CD4-positive, alpha-beta T cell treated with Interleukin-6 for 4 hours (primary cell): ENCODE measurements around the gene ACP1.

Experiments used
- DNase-seq: peaks from one replicate; pipeline ENCODE4 v3.0.0-alpha.2; 2020; ENCODE audit warnings: mixed read lengths

The ACP1 gene

GRCh38 chr2:264493-265468 lies at the start of gene ACP1:
TSS of gene ACP1 (plus strand) at chr2:264947. CDS start at chr2:264965, 18 bp downstream.
- peak; percentile 97 for DNase-seq

GRCh38 chr2:216068-216467 lies 48.7 kb upstream of the ACP1 start:
- DNase-seq: no peak

- no peak for DNase-seq
Observed at GRCh38 chr2:223451-223850, 41.3 kb upstream of the ACP1 start.

GRCh38 chr2:223971-224760 lies 40.6 kb upstream of the ACP1 start:
- DNase-seq: no peak

GRCh38 chr2:228115-228514 lies 36.6 kb upstream of the ACP1 start:
- no peak for DNase-seq

- no peak for DNase-seq
Observed at GRCh38 chr2:228518-229278, 36.0 kb upstream of the ACP1 start.

GRCh38 chr2:231521-232185 lies 33.1 kb upstream of the ACP1 start:
- DNase-seq: no peak

- DNase-seq: no peak
Observed at GRCh38 chr2:233030-233429, 31.7 kb upstream of the ACP1 start.

- no peak for DNase-seq
Observed at GRCh38 chr2:234421-234820, 30.3 kb upstream of the ACP1 start.

GRCh38 chr2:236993-237539 lies 27.7 kb upstream of the ACP1 start:
- DNase-seq: no peak

GRCh38 chr2:237878-238277 lies 26.9 kb upstream of the ACP1 start:
- no peak for DNase-seq

GRCh38 chr2:238431-238830 lies 26.3 kb upstream of the ACP1 start:
- DNase-seq: no peak

- no peak for DNase-seq
Observed at GRCh38 chr2:238869-239268, 25.9 kb upstream of the ACP1 start.

- DNase-seq: no peak
Observed at GRCh38 chr2:244547-244946, 20.2 kb upstream of the ACP1 start.

- peak; percentile 46 for DNase-seq
Observed at GRCh38 chr2:246489-247144, 18.1 kb upstream of the ACP1 start.

GRCh38 chr2:248724-249123 lies 16.0 kb upstream of the ACP1 start:
- no peak for DNase-seq

GRCh38 chr2:249538-250042 lies 15.2 kb upstream of the ACP1 start:
- no peak for DNase-seq

- DNase-seq: no peak
Observed at GRCh38 chr2:252001-252602, 12.6 kb upstream of the ACP1 start.

GRCh38 chr2:253202-253638 lies 11.5 kb upstream of the ACP1 start:
- DNase-seq: no peak

- DNase-seq: no peak
Observed at GRCh38 chr2:254241-254640, 10.5 kb upstream of the ACP1 start.

- DNase-seq: no peak
Observed at GRCh38 chr2:255195-255594, 9.6 kb upstream of the ACP1 start.
